GM18909 (cell line): ENCODE results near the gene CTIF.

Experiments
- ATAC-seq: cut with Tn5 transposase; IDR thresholded peaks from one replicate; pipeline ENCODE4 v1.9.1; 2021; ENCODE audit warnings: mild to moderate bottlenecking; ENCODE audit not compliant: unreplicated experiment, poor library complexity

Gene CTIF

GRCh38 chr18:48762836-48763718 lies 224.2 kb downstream of the CTIF start:
- no peak for ATAC-seq

- no peak for ATAC-seq
These were observed 224.9 kb downstream of the CTIF start for GRCh38 chr18:48763719-48764100.

GRCh38 chr18:48765053-48765452 lies 226.2 kb downstream of the CTIF start:
- no peak for ATAC-seq

GRCh38 chr18:48766026-48766425 lies 227.2 kb downstream of the CTIF start:
- no peak for ATAC-seq

- ATAC-seq, result no peak
These were observed 227.7 kb downstream of the CTIF start for GRCh38 chr18:48766487-48766886.

GRCh38 chr18:48767090-48767690 lies 228.4 kb downstream of the CTIF start:
- no peak for ATAC-seq

GRCh38 chr18:48769006-48769636 lies 230.3 kb downstream of the CTIF start:
- ATAC-seq, result no peak

GRCh38 chr18:48770243-48770642 lies 231.4 kb downstream of the CTIF start:
- no peak for ATAC-seq

GRCh38 chr18:48771641-48772375 lies 233.0 kb downstream of the CTIF start:
- no peak for ATAC-seq

- no peak for ATAC-seq
These were observed 233.6 kb downstream of the CTIF start for GRCh38 chr18:48772457-48772856.

GRCh38 chr18:48773821-48774220 lies 235.0 kb downstream of the CTIF start:
- ATAC-seq, result no peak

GRCh38 chr18:48774941-48775340 lies 236.1 kb downstream of the CTIF start:
- no peak for ATAC-seq

GRCh38 chr18:48775372-48776155 lies 236.7 kb downstream of the CTIF start:
- no peak for ATAC-seq

GRCh38 chr18:48776156-48776555 lies 237.3 kb downstream of the CTIF start:
- no peak for ATAC-seq

GRCh38 chr18:48776641-48777025 lies 237.8 kb downstream of the CTIF start:
- no peak for ATAC-seq

GRCh38 chr18:48777026-48777743 lies 238.4 kb downstream of the CTIF start:
- peak; percentile 75 for ATAC-seq

- no peak for ATAC-seq
These were observed 238.9 kb downstream of the CTIF start for GRCh38 chr18:48777744-48778116.

GRCh38 chr18:48778344-48779011 lies 239.6 kb downstream of the CTIF start:
- ATAC-seq, result peak; percentile 40

GRCh38 chr18:48779462-48779861 lies 240.6 kb downstream of the CTIF start:
- no peak for ATAC-seq
